A549 (cell line): ENCODE results near the gene SPSB1.

Experiments
- EP300 ChIP-seq, 2 experiments: fragments of >200 bp; sonication (Bioruptor Twin); formaldehyde crosslinking; IDR thresholded peaks; 2 replicates in 1 of 2; 3 replicates in 1 of 2; pipeline ENCODE4 v1.6.1; 2016 to 2017
- HMGXB4 ChIP-seq: fragments of 250-450 bp; sonication (Bioruptor Pico); IDR thresholded peaks from 2 replicates; pipeline ENCODE4 v1.5.0; 2021; ENCODE audit warnings: mild to moderate bottlenecking, moderate library complexity, borderline replicate concordance
- MAZ ChIP-seq: fragments of 150-350 bp; IDR thresholded peaks from 2 replicates; pipeline ENCODE4 v1.6.1; 2014; ENCODE audit warnings: antibody characterized with exemption, low read depth, low read length, borderline replicate concordance
- PHF8 ChIP-seq: fragments of 200-600 bp; sonication (generic); IDR thresholded peaks from 2 replicates; pipeline ENCODE4 v1.6.1; 2016; ENCODE audit warnings: low read depth, mild to moderate bottlenecking, antibody characterized with exemption, moderate library complexity, borderline replicate concordance
- POLR2A ChIP-seq: IDR thresholded peaks from 2 replicates; pipeline ENCODE4 v1.6.1; 2012; ENCODE audit warnings: mild to moderate bottlenecking, low read length
- TP53 ChIP-seq: fragments of 250-450 bp; sonication (Bioruptor Pico); IDR thresholded peaks from 2 replicates; pipeline ENCODE4 v1.5.0; 2021; ENCODE audit warnings: mild to moderate bottlenecking, moderate library complexity
- TF ChIP-seq, protein P1 (sequence below): fragments of >200 bp; sonication (Bioruptor Twin); formaldehyde crosslinking; IDR thresholded peaks from 3 replicates; pipeline ENCODE4 v1.5.1; 2016
- TF ChIP-seq, protein P2 (sequence below): IDR thresholded peaks from 2 replicates; pipeline ENCODE4 v1.6.1; 2012
- TF ChIP-seq, protein P3 (sequence below): fragments of 200-600 bp; sonication (generic); IDR thresholded peaks from 2 replicates; pipeline ENCODE4 v1.6.1; 2016; ENCODE audit warnings: antibody characterized with exemption, mild to moderate bottlenecking, moderate library complexity

DNA sequence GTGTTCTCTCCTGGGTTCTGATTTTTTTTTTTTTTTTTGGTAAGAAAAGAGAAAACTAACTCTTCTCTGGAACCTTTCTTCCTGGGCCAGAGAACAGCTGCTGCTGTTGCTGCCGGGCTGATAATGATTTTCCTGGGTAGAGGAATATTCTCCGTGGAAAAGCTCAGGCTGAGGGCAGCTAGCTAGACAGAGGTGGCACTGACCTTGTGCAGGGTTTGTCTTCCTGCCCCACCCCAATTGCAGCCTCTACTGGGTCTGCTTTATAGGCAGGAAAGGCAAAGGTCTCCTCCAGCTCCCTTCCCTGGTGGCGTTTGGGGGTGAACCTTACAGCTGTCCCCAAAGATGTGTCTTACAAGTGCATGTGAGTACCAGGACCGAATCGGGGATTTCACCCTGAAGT, 79.3 kb downstream of the SPSB1 start:
- TF ChIP-seq POLR2A (no peak), TP53 (no peak), MAZ (no peak), HMGXB4 (no peak), PHF8 (no peak), EP300 (IDR thresholded peaks at IDR 0.05) (no peak)
- TF ChIP-seq, protein P1, sequence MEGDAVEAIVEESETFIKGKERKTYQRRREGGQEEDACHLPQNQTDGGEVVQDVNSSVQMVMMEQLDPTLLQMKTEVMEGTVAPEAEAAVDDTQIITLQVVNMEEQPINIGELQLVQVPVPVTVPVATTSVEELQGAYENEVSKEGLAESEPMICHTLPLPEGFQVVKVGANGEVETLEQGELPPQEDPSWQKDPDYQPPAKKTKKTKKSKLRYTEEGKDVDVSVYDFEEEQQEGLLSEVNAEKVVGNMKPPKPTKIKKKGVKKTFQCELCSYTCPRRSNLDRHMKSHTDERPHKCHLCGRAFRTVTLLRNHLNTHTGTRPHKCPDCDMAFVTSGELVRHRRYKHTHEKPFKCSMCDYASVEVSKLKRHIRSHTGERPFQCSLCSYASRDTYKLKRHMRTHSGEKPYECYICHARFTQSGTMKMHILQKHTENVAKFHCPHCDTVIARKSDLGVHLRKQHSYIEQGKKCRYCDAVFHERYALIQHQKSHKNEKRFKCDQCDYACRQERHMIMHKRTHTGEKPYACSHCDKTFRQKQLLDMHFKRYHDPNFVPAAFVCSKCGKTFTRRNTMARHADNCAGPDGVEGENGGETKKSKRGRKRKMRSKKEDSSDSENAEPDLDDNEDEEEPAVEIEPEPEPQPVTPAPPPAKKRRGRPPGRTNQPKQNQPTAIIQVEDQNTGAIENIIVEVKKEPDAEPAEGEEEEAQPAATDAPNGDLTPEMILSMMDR = no peak
- TF ChIP-seq, protein P2, sequence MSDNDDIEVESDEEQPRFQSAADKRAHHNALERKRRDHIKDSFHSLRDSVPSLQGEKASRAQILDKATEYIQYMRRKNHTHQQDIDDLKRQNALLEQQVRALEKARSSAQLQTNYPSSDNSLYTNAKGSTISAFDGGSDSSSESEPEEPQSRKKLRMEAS = no peak
- TF ChIP-seq, protein P3, sequence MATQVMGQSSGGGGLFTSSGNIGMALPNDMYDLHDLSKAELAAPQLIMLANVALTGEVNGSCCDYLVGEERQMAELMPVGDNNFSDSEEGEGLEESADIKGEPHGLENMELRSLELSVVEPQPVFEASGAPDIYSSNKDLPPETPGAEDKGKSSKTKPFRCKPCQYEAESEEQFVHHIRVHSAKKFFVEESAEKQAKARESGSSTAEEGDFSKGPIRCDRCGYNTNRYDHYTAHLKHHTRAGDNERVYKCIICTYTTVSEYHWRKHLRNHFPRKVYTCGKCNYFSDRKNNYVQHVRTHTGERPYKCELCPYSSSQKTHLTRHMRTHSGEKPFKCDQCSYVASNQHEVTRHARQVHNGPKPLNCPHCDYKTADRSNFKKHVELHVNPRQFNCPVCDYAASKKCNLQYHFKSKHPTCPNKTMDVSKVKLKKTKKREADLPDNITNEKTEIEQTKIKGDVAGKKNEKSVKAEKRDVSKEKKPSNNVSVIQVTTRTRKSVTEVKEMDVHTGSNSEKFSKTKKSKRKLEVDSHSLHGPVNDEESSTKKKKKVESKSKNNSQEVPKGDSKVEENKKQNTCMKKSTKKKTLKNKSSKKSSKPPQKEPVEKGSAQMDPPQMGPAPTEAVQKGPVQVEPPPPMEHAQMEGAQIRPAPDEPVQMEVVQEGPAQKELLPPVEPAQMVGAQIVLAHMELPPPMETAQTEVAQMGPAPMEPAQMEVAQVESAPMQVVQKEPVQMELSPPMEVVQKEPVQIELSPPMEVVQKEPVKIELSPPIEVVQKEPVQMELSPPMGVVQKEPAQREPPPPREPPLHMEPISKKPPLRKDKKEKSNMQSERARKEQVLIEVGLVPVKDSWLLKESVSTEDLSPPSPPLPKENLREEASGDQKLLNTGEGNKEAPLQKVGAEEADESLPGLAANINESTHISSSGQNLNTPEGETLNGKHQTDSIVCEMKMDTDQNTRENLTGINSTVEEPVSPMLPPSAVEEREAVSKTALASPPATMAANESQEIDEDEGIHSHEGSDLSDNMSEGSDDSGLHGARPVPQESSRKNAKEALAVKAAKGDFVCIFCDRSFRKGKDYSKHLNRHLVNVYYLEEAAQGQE = no peak
